ENCODE results near the gene PADI3.

Gene PADI3

GRCh38 chr1:17274186-17275170 lies 25.6 kb downstream of the PADI3 start:
- DNase-seq, result peak; percentile 42

GRCh38 chr1:17276568-17276967 lies 27.7 kb downstream of the PADI3 start:
- no peak for DNase-seq

- DNase-seq, result no peak
These were observed 28.7 kb downstream of the PADI3 start for GRCh38 chr1:17277511-17278159.

- DNase-seq, result no peak
These were observed 30.3 kb downstream of the PADI3 start for GRCh38 chr1:17278996-17279830.

- no peak for DNase-seq
These were observed 31.5 kb downstream of the PADI3 start for GRCh38 chr1:17280436-17280835.

GRCh38 chr1:17280894-17281293 lies 32.0 kb downstream of the PADI3 start:
- DNase-seq, result no peak

- no peak for DNase-seq
These were observed 32.9 kb downstream of the PADI3 start for GRCh38 chr1:17281775-17282181.

- DNase-seq, result no peak
These were observed 33.9 kb downstream of the PADI3 start for GRCh38 chr1:17282836-17283235.

- DNase-seq, result no peak
These were observed 37.7 kb downstream of the PADI3 start for GRCh38 chr1:17286646-17287045.

DNA sequence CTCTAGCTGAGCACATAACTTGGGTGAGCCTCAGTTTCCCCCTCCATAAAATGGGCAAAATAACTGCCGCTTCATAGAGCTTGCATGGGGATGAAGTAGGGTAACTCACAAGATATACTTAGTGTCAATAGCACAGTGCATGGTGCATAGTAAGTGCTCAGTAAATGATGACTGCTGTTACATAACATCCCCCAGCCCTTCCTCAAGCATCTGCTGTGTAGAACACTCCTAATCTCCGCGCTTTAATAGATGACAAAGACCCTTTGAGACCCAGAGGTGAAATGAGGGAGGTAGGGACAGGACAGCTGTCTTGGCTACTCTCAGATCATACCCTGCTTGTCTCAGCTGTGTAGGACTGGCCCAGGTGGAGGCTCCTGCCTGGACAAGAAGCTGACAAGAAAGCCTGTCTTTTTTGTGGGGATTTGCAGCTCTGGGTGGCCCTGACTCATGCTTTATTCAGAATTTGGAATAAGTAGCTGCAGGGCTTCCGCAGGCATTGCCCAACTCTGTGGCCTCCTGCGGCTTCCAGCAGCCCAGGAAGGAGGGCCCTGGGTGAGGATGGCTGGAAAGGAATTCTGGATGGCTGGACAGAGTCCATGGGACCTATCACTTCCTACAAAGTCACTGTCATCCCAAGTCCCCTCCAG lies 38.4 kb downstream of the PADI3 start:
- DNase-seq, result no peak

- no peak for DNase-seq
These were observed 40.8 kb downstream of the PADI3 start for GRCh38 chr1:17289721-17290120.

GRCh38 chr1:17290553-17290952 lies 41.7 kb downstream of the PADI3 start:
- DNase-seq, result no peak

GRCh38 chr1:17292299-17293160 lies 43.6 kb downstream of the PADI3 start:
- DNase-seq, result no peak

DNA sequence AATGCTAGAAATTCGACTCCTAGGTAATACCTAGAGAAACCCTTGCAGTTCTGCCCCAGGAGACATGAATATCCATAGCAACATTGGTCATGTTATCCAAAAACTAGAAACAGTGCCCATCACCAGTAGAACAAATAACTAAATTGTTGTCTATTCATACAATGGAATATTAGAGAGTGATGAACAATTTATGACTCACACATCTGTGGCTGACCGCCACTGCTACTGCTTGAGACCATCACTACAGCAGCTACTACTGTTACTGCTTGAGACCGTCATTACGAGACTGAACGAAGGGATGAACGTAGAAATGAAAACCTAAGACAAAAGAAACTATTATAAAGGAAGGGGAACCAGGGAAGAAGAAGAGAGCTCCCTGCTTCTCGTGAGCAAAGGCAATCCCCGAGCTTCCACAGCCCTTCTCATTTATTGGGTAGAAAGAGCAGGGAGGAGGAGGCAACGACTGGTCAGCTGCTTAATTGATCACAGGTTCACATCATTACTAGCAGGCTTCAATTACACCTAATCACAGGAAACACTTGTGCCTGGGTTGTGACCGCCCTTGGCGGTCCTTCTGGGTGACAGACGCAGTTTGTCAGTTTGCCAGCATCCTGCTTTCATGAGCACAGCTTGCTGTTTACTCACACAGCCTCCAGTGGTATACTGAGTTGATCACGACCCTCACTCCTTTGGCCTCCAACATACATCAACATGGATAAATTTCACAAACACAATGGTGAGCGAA lies 45.0 kb downstream of the PADI3 start:
- no peak for DNase-seq

- no peak for DNase-seq
These were observed 46.4 kb downstream of the PADI3 start for GRCh38 chr1:17295292-17295691.

- no peak for DNase-seq
These were observed 47.2 kb downstream of the PADI3 start for GRCh38 chr1:17296086-17296485.

DNA sequence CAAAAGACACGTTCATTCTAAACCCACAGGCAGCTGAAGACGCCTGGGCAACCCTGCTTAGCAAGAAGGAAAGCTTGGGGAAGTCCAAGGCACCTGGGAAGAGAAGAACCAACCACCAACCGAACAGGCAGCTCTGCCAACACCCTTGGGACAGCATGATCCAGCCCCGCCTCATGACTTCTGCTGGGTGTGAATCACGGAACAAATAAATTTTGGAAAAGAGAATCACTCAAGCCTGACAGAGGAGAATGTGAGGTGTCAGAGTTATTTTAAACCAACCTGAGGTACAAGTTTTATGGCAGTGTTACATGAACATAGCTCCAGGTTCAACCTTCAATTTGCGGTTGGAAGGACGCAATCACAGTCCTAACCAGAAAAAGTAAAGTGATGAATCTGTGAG lies 49.1 kb downstream of the PADI3 start:
- DNase-seq, result no peak

- DNase-seq, result no peak
These were observed 52.9 kb downstream of the PADI3 start for GRCh38 chr1:17301767-17302166.

GRCh38 chr1:17304151-17304825 lies 55.4 kb downstream of the PADI3 start:
- DNase-seq, result no peak

- no peak for DNase-seq
These were observed 55.9 kb downstream of the PADI3 start for GRCh38 chr1:17304826-17305175.

Measured in stimulated activated CD4-positive, alpha-beta T cell treated with anti-CD3 and anti-CD28 coated beads, Interleukin-1b, Interleukin-23, amount 100 ng/mL, for 48 hours (primary cell).